Natural killer cell (primary cell): ENCODE data around the gene IKZF3. TPM values are rescaled to one million over a fixed set of nuclear protein-coding genes. Genes with fewer than 3 reads are reported as not detected.

Experiments used
- ATAC-seq, 3 donors: fragments of 150-1000 bp in 2 of 3; fragments of 200-7000 bp in 1 of 3; cut with Tn5 transposase; 1 replicate in 1 of 3; 2 replicates in 2 of 3; pipeline ENCODE4 v1.10.0; 2021; ENCODE audit warnings: mild to moderate bottlenecking in 2 of 3, moderate library complexity in 2 of 3
- DNase-seq, 2 donors: peaks; one replicate each; pipeline versions ENCODE4 v3.0.0 to v3.0.0-alpha.2; 2013 to 2021; ENCODE audit warnings: mixed read lengths in 1 of 2
- H3K27ac ChIP-seq: one replicate; pipeline ENCODE4 v1.5.1; 2013; ENCODE audit warnings: mild to moderate bottlenecking, low read length
- H3K27me3 ChIP-seq: one replicate; pipeline ENCODE4 v1.6.1; 2013; ENCODE audit warnings: low read length; ENCODE audit not compliant: control insufficient read depth, insufficient read depth
- H3K36me3 ChIP-seq: one replicate; pipeline ENCODE4 v1.6.1; 2013; ENCODE audit warnings: low read length; ENCODE audit not compliant: control insufficient read depth, insufficient read depth
- H3K4me1 ChIP-seq: one replicate; pipeline ENCODE4 v1.6.1; 2013; ENCODE audit warnings: low read length; ENCODE audit not compliant: control insufficient read depth, insufficient read depth
- H3K4me3 ChIP-seq: one replicate; pipeline ENCODE4 v1.5.1; 2013; ENCODE audit warnings: low read length
- H3K9me3 ChIP-seq: one replicate; pipeline ENCODE4 v1.6.1; 2013; ENCODE audit warnings: low read length; ENCODE audit not compliant: control insufficient read depth, insufficient read depth
- H3K27ac Mint-ChIP-seq, 2 donors: one replicate each; pipeline ENCODE4 v1.8.0; 2022; ENCODE audit warnings: mild to moderate bottlenecking in 2 of 2, mixed read lengths in 2 of 2, moderate library complexity in 1 of 2
- H3K27me3 Mint-ChIP-seq, 2 donors: one replicate each; pipeline ENCODE4 v1.8.0; 2022; ENCODE audit warnings: low read depth in 2 of 2, mixed read lengths in 2 of 2
- H3K36me3 Mint-ChIP-seq: one replicate; pipeline ENCODE4 v1.8.0; 2022; ENCODE audit warnings: mixed read lengths
- H3K4me1 Mint-ChIP-seq, 2 donors: one replicate each; pipeline ENCODE4 v1.8.0; 2022; ENCODE audit warnings: mixed read lengths in 2 of 2
- H3K4me3 Mint-ChIP-seq: one replicate; pipeline ENCODE4 v1.8.0; 2022; ENCODE audit warnings: mild to moderate bottlenecking, moderate library complexity, mixed read lengths
- H3K9me3 Mint-ChIP-seq, 2 donors: one replicate each; pipeline ENCODE4 v1.8.0; 2022; ENCODE audit warnings: mixed read lengths in 2 of 2
- CTCF ChIP-seq: fragments of 200-600 bp; IDR thresholded peaks from one replicate; pipeline ENCODE4 v1.8.0; 2022; ENCODE audit warnings: antibody characterized with exemption
- WGBS: methylation state at CpG from one replicate; pipeline ENCODE4 v1.1.7; 2013; ENCODE audit warnings: missing lambda C conversion rate; ENCODE audit not compliant: insufficient coverage; 5-methylcytosine and 5-hydroxymethylcytosine counted together
- intact Hi-C: fragments of 100-400 bp; cut with micrococcal nuclease; formaldehyde crosslinking; loops from one replicate; pipeline ENCODE4 v1.14.2; 2022
- total RNA-seq, 4 donors: library from RNA; stranded (reverse); fragments of 120-200 nt in 1 of 4; gene quantifications; one replicate each; pipeline versions ENCODE4 v1.2.3 to v1.2.4, GENCODE V29; 2013 to 2022

Gene IKZF3
- total RNA-seq, 3 donors from 2014 or later (not counting 1 experiment from before 2014, with no cell fraction given): 134 to 162 (median 139) TPM

- Mint-ChIP-seq H3K36me3 (no peaks in the 10 kb centered on the region), H3K27ac (peak within 1 kb of the TSS in 1 of 2 donors; percentile 66), H3K27me3 (peaks cover 0 to 4% of the 10 kb centered on the region in 2 donors), H3K4me3 (peak within 1 kb of the TSS; percentile 62), H3K9me3 (no peaks in the 10 kb centered on the region), H3K4me1 (peaks cover 25 to 38% of the 10 kb centered on the region in 2 donors)
- 31% methylated on average over 67 of the region's 67 CpGs for WGBS
- H3K4me1 ChIP-seq: peaks cover 20% of the 10 kb centered on the region
- H3K27ac ChIP-seq: peak within 1 kb of the TSS; percentile 85
- intact Hi-C loops: no loop called here
- H3K36me3 ChIP-seq: no peaks in the 10 kb centered on the region
- ATAC-seq (peak in 2 of 3 donors; percentile 3 to 8), DNase-seq (no peak)
- H3K9me3 ChIP-seq: no peaks in the 10 kb centered on the region
- TF ChIP-seq CTCF: no peak
- peaks cover 3% of the 10 kb centered on the region for H3K27me3 ChIP-seq
- peak within 1 kb of the TSS; percentile 21 for H3K4me3 ChIP-seq
These were observed 3.9 kb upstream of the IKZF3 start, which contains the start of gene ZPBP2 for GRCh38 chr17:39867880-39868553. TSS of gene ZPBP2 (plus strand) at chr17:39868202. CDS start at chr17:39868355, 153 bp downstream.

- Mint-ChIP-seq H3K27ac (peak overlapping the region in 1 of 2 donors; percentile 66), H3K27me3 (peaks cover 0 to 4% of the 10 kb centered on the region in 2 donors), H3K36me3 (no peaks in the 10 kb centered on the region), H3K4me3 (peak overlapping the region; percentile 13), H3K4me1 (peaks cover 30 to 38% of the 10 kb centered on the region in 2 donors), H3K9me3 (no peaks in the 10 kb centered on the region)
- H3K4me1 ChIP-seq: peaks cover 20% of the 10 kb centered on the region
- intact Hi-C loops: no loop called here
- ATAC-seq (peak in 1 of 3 donors; percentile 33), DNase-seq (peak in 1 of 2 donors; percentile 92)
- peaks cover 3% of the 10 kb centered on the region for H3K27me3 ChIP-seq
- WGBS: 59% methylated on average over 21 of the region's 21 CpGs
- peak overlapping the region; percentile 21 for H3K4me3 ChIP-seq
- no peaks in the 10 kb centered on the region for H3K9me3 ChIP-seq
- no peak for TF ChIP-seq CTCF
- H3K36me3 ChIP-seq: no peaks in the 10 kb centered on the region
- H3K27ac ChIP-seq: peak overlapping the region; percentile 85
These were observed 3.2 kb upstream of the IKZF3 start for GRCh38 chr17:39867084-39867879.

- ATAC-seq: no peak
- intact Hi-C loops: no loop called here
- peaks cover 35 to 43% of the 10 kb centered on the region in 2 donors for H3K4me1 Mint-ChIP-seq
- H3K4me3 Mint-ChIP-seq: no peak overlapping the region
- no peaks in the 10 kb centered on the region for H3K9me3 Mint-ChIP-seq
- H3K27ac ChIP-seq: peak overlapping the region; percentile 97
- peaks cover 0 to 4% of the 10 kb centered on the region in 2 donors for H3K27me3 Mint-ChIP-seq
- H3K4me3 ChIP-seq: no peak overlapping the region
- 85% methylated on average over 4 of the region's 8 CpGs for WGBS
- H3K36me3 ChIP-seq: no peaks in the 10 kb centered on the region
- no peak for DNase-seq
- H3K4me1 ChIP-seq: peaks cover 22% of the 10 kb centered on the region
- peak overlapping the region in 1 of 2 donors; percentile 33 for H3K27ac Mint-ChIP-seq
- TF ChIP-seq CTCF: no peak
- no peaks in the 10 kb centered on the region for H3K9me3 ChIP-seq
- H3K27me3 ChIP-seq: peaks cover 3% of the 10 kb centered on the region
- H3K36me3 Mint-ChIP-seq: no peaks in the 10 kb centered on the region
These were observed 2.1 kb upstream of the IKZF3 start for GRCh38 chr17:39866013-39866730.
